Measurements from ENCODE around the gene LYPD5.
"Not testable (repeated sequence)": the region's sequence is repeated elsewhere in the genome, so short reads cannot be mapped to it uniquely, and the experiment has no call there.

The LYPD5 gene

DNA sequence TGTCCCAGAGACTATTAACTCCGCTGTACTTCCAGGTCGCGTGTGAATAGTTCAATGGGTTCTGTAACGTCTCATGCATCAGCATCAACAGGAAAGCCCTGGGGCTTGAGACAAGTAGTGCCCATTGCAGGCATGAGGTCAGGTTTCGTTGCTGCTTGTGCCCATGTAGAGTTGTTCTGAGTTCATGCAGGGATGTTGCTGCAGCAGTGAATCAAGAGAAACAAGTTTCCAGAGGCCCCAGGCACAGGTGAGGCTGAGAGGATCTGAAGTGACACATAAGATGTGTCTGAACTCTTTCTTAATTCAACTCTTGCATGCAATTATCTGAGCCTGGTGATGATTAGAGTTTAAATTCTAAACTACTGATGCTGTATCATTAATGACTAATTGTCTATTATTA is 16.3 kb upstream of the LYPD5 start:
- no peak overlapping the region for H3K4me3 ChIP-seq (ENCODE audit: low read depth, low read length)
- peaks cover 8% of the 10 kb centered on the region for H3K27me3 ChIP-seq (ENCODE audit: control insufficient read depth, insufficient read depth, low read length)
- H3K36me3 ChIP-seq (ENCODE audit: control insufficient read depth, insufficient read depth, low read length): no peaks in the 10 kb centered on the region
- no peaks in the 10 kb centered on the region for H3K9me3 ChIP-seq (ENCODE audit: control insufficient read depth, insufficient read depth, low read length)
- no peaks in the 10 kb centered on the region for H3K4me1 ChIP-seq (ENCODE audit: control insufficient read depth, insufficient read depth, low read length)
- H3K9ac ChIP-seq (ENCODE audit: low read depth, low read length): no peak overlapping the region

DNA sequence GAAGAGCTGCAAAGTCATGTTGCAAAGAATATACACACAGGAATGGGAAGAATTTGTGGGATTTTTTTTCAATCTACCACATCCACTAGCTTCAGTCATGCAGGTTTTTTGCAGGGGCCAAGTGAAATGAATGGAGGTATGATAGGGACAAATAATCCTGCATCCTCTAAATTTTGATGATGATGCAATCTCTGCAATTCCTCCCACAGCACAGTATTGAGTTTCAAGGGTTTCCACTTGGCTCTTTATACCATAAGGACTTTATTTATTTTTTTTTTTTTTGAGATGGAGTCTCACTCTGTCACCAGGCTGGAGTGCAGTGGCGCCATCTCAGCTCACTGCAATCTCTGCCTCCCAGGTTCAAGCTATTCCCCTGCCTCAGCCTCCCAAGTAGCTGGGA is 15.2 kb upstream of the LYPD5 start:
- not testable (repeated sequence) for H3K9ac ChIP-seq (ENCODE audit: low read depth, low read length); H3K9me3 ChIP-seq (ENCODE audit: control insufficient read depth, insufficient read depth, low read length); H3K4me3 ChIP-seq (ENCODE audit: low read depth, low read length); H3K27me3 ChIP-seq (ENCODE audit: control insufficient read depth, insufficient read depth, low read length); H3K36me3 ChIP-seq (ENCODE audit: control insufficient read depth, insufficient read depth, low read length); H3K4me1 ChIP-seq (ENCODE audit: control insufficient read depth, insufficient read depth, low read length)

DNA sequence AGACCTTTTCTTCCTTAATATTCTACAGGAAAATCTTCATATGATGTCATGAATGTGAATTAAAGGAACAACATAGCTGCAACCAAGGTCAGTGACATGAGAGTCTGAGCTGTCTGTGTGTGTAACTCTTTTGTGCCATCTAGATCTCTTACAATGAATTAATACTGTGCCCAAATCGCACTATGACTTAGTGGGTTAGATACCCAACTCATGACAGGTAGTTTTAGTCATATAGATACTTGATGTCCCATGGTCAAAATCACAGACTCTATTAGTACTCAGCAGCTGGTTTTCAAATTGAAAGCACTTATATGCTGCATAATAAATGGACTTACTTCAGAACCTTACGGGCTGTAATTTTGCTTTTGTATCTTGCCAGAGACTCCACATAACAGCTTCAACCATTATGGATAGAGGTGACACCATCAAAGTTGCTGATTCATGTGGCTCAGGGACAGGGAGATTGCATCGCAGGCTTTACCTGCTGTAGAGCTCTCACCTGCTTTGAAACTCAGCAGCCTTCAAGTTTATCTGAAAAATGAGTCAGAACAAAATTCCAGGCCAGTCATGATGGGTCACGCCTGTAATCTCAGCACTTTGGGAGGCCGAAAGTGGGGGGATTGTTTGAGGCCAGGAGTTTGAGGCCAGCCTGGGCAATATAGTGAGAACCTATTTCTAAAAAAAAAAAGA is 12.6 kb upstream of the LYPD5 start:
- H3K4me3 ChIP-seq (ENCODE audit: low read depth, low read length): no peak overlapping the region
- no peak overlapping the region for H3K9ac ChIP-seq (ENCODE audit: low read depth, low read length)
- H3K9me3 ChIP-seq (ENCODE audit: control insufficient read depth, insufficient read depth, low read length): no peaks in the 10 kb centered on the region
- no peaks in the 10 kb centered on the region for H3K36me3 ChIP-seq (ENCODE audit: control insufficient read depth, insufficient read depth, low read length)
- H3K4me1 ChIP-seq (ENCODE audit: control insufficient read depth, insufficient read depth, low read length): no peaks in the 10 kb centered on the region
- peaks cover 1% of the 10 kb centered on the region for H3K27me3 ChIP-seq (ENCODE audit: control insufficient read depth, insufficient read depth, low read length)

DNA sequence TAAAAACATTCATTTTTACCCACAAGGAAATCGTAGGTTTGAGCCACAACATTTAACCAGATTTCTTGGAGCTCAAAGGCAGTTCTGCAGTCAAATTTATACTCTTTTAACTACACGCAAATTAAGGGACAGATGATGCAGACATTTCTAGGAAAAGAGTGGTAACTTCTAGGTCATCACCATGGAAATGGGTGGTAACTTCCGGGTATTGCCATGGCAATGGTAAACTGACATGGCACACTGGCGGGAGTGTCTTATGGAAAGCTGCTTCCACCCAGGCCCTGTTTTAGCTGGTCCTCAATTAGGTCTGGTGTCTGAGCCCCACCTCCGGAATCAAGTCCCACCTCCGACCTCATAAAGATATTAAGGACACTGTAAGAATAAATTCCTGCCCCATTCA is 10.4 kb upstream of the LYPD5 start:
- Histone ChIP-seq H3K4me1 (ENCODE audit: control insufficient read depth, insufficient read depth, low read length) (no peaks in the 10 kb centered on the region), H3K4me3 (ENCODE audit: low read depth, low read length) (no peak overlapping the region), H3K9me3 (ENCODE audit: control insufficient read depth, insufficient read depth, low read length) (no peaks in the 10 kb centered on the region), H3K27me3 (ENCODE audit: control insufficient read depth, insufficient read depth, low read length) (no peaks in the 10 kb centered on the region), H3K36me3 (ENCODE audit: control insufficient read depth, insufficient read depth, low read length) (no peaks in the 10 kb centered on the region), H3K9ac (ENCODE audit: low read depth, low read length) (no peak overlapping the region)

DNA sequence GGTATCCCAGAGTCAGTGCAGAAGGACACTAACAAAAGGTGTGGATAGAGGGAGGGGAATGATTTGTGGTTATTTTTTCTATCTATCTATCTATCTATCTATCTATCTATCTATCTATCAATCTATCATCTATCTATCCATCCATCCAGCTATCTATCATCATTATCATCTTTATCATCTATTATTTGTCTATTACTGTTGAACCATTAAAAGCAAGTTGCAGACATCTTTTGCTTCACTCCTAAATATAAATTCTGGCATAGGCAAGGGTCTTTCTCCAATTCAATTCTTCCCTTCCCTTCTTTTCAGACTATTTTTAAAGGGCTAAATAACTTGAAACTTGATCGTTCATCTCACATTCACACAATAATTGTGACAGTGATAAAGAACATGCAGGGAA is 10.0 kb upstream of the LYPD5 start:
- Histone ChIP-seq H3K4me3 (ENCODE audit: low read depth, low read length) (no peak overlapping the region), H3K36me3 (ENCODE audit: control insufficient read depth, insufficient read depth, low read length) (no peaks in the 10 kb centered on the region), H3K27me3 (ENCODE audit: control insufficient read depth, insufficient read depth, low read length) (no peaks in the 10 kb centered on the region), H3K9ac (ENCODE audit: low read depth, low read length) (no peak overlapping the region), H3K4me1 (ENCODE audit: control insufficient read depth, insufficient read depth, low read length) (no peaks in the 10 kb centered on the region), H3K9me3 (ENCODE audit: control insufficient read depth, insufficient read depth, low read length) (no peaks in the 10 kb centered on the region)

DNA sequence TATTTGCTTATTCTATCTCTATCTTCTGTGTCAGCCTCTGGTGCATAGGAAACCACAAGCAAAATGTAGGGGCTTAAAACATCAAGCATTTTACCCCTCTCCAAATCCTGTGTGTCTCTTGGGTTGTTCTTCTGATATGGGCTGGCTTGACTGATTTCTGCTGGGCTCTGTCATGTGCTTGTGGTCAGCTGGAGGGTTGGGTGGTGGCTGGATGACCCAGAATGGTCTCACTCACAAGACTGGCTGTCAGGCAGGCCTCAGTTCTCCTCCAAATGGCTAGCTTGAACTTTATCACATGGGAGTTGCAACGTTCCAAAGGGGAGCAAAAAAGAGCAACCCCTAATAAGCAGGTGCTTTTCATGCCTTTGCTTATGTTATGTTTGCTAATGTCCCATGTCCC is 9.6 kb upstream of the LYPD5 start:
- Histone ChIP-seq H3K27me3 (ENCODE audit: control insufficient read depth, insufficient read depth, low read length) (no peaks in the 10 kb centered on the region), H3K4me3 (ENCODE audit: low read depth, low read length) (no peak overlapping the region), H3K9me3 (ENCODE audit: control insufficient read depth, insufficient read depth, low read length) (no peaks in the 10 kb centered on the region), H3K36me3 (ENCODE audit: control insufficient read depth, insufficient read depth, low read length) (no peaks in the 10 kb centered on the region), H3K4me1 (ENCODE audit: control insufficient read depth, insufficient read depth, low read length) (no peaks in the 10 kb centered on the region), H3K9ac (ENCODE audit: low read depth, low read length) (no peak overlapping the region)

DNA sequence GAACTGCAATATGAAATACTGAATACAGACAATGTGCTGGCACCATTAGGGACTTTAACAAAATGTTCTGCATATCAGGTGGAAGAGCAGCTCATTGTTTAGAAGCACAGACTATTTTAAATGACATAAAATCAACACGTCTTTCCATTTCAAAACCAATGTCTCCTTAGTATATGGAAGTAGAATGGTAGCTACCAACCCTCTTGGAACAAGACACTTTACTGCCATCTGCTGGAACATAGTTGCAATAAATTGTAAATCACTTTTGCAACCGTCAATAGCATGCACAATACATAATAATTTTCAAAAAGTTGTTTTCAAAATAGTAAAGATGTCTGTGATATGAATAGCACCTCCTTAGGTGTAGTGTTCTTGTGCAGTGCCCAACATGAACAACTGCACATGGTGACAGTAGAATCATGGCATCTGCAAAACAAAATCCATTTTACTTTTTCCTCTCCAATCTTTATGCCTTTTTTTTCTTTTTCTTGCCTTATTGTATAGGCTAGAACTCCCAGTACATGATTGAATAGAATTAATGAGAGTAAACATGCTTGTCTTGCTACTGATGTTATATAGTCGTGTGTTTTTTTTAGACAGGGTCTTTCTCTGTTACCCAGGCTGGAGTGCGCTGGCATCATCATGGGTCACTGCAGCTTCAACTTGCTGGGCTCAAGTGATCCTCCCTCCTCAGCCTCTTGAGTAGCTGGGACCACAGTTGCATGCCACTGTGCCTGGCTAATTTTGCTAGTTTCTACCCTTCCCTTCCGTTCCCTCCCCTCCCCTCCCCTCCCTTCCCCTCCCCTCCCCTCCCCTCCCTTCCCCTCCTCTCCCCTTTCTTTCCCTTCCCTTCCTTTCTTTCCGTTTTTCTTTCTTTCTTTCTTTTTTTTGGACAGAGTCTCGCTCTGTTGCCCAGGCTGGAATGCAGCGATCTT is 7.8 kb upstream of the LYPD5 start:
- Histone ChIP-seq H3K9me3 (ENCODE audit: control insufficient read depth, insufficient read depth, low read length) (no peaks in the 10 kb centered on the region), H3K9ac (ENCODE audit: low read depth, low read length) (no peak overlapping the region), H3K4me3 (ENCODE audit: low read depth, low read length) (no peak overlapping the region), H3K27me3 (ENCODE audit: control insufficient read depth, insufficient read depth, low read length) (no peaks in the 10 kb centered on the region), H3K36me3 (ENCODE audit: control insufficient read depth, insufficient read depth, low read length) (no peaks in the 10 kb centered on the region), H3K4me1 (ENCODE audit: control insufficient read depth, insufficient read depth, low read length) (no peaks in the 10 kb centered on the region)

DNA sequence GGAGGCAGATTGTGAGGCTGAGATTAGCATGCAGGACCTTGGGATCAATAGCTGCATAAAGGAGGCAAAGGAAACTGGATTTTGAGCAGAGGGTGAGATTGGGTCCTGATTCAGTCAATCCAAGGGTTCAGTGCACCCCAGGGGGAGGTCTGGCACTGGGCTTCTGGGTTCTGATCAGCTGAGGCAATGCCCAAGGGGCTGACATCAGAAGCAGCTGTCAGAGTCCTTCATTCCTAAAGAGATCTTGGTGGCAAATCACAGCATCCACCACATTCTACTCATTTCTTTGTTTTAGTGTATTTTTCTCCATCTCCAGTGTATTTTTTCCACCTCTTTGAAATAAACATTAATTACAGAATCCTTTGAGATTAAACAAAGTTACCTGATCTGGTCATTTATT is 5.4 kb upstream of the LYPD5 start:
- no peaks in the 10 kb centered on the region for H3K27me3 ChIP-seq (ENCODE audit: control insufficient read depth, insufficient read depth, low read length)
- no peaks in the 10 kb centered on the region for H3K9me3 ChIP-seq (ENCODE audit: control insufficient read depth, insufficient read depth, low read length)
- H3K4me3 ChIP-seq (ENCODE audit: low read depth, low read length): no peak overlapping the region
- H3K4me1 ChIP-seq (ENCODE audit: control insufficient read depth, insufficient read depth, low read length): no peaks in the 10 kb centered on the region
- H3K36me3 ChIP-seq (ENCODE audit: control insufficient read depth, insufficient read depth, low read length): no peaks in the 10 kb centered on the region
- H3K9ac ChIP-seq (ENCODE audit: low read depth, low read length): no peak overlapping the region

DNA sequence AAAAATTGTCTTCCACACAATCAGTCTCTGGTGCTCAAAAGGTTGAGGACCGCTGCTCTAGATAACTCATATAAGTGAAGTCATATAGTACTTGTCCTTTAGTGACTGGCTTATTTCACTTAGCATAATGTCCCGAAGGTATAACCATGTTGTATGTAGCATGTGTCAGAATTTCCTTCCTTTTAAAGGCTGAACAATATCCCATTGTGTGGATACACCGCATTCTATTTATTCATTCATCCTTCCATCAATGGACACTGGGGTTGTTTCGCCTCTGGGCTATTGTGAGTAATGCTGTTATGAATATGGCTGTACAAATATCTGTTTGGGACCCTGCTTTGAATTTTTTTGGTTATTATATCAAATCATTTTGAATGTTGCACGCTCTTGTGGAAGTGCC is 4.6 kb upstream of the LYPD5 start:
- no peak overlapping the region for H3K9ac ChIP-seq (ENCODE audit: low read depth, low read length)

DNA sequence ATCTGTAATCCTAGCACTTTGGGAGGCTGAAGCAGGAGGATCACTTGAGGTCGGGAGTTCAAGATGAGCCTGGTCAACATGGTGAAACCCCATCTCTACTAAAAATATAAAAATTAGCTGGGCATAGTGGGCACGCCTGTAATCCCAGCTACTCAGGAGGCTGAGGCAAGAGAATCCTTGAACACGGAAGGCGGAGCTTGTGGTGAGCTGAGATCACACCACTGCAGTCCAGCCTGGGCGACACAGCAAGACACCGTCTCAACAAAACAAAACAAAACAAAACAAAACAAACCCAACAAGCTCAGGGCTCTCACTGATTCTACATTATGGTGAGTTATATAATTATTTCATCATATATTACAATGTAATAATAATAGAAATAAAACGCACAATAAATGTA is 4.2 kb upstream of the LYPD5 start:
- H3K9me3 ChIP-seq (ENCODE audit: control insufficient read depth, insufficient read depth, low read length); H3K4me3 ChIP-seq (ENCODE audit: low read depth, low read length); H3K27me3 ChIP-seq (ENCODE audit: control insufficient read depth, insufficient read depth, low read length); H3K4me1 ChIP-seq (ENCODE audit: control insufficient read depth, insufficient read depth, low read length); H3K9ac ChIP-seq (ENCODE audit: low read depth, low read length); H3K36me3 ChIP-seq (ENCODE audit: control insufficient read depth, insufficient read depth, low read length): not testable (repeated sequence)

More for the DNA sequence above, 4.6 kb upstream of the LYPD5 start:
- H3K4me1 ChIP-seq (ENCODE audit: control insufficient read depth, insufficient read depth, low read length): no peaks in the 10 kb centered on the region
- no peaks in the 10 kb centered on the region for H3K36me3 ChIP-seq (ENCODE audit: control insufficient read depth, insufficient read depth, low read length)
- H3K9me3 ChIP-seq (ENCODE audit: control insufficient read depth, insufficient read depth, low read length): no peaks in the 10 kb centered on the region
- no peak overlapping the region for H3K4me3 ChIP-seq (ENCODE audit: low read depth, low read length)
- no peaks in the 10 kb centered on the region for H3K27me3 ChIP-seq (ENCODE audit: control insufficient read depth, insufficient read depth, low read length)

DNA sequence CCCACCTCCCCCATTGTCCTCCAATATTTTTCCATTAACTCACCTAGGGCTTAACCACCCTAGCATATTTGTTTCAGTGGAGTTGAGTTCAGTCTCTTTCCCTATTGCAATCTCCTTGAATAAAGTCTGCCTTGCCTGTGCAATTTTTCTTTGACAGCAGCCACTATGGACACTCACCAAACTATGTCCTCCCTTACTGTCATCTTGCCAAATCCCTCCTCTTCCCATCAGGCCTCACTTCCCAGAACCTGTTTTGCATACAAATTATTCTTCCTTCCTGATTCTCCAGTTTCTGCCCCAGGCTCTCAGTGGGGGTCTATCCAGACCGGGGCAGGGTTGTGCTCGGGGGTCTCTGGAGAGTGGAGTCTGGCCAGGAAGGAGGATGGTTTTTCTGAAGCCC is 2.2 kb upstream of the LYPD5 start:
- no peaks in the 10 kb centered on the region for H3K36me3 ChIP-seq (ENCODE audit: control insufficient read depth, insufficient read depth, low read length)
- no peak overlapping the region for H3K9ac ChIP-seq (ENCODE audit: low read depth, low read length)
- H3K9me3 ChIP-seq (ENCODE audit: control insufficient read depth, insufficient read depth, low read length): no peaks in the 10 kb centered on the region
- H3K4me1 ChIP-seq (ENCODE audit: control insufficient read depth, insufficient read depth, low read length): no peaks in the 10 kb centered on the region
- no peak overlapping the region for H3K4me3 ChIP-seq (ENCODE audit: low read depth, low read length)
- H3K27me3 ChIP-seq (ENCODE audit: control insufficient read depth, insufficient read depth, low read length): peaks cover 11% of the 10 kb centered on the region

DNA sequence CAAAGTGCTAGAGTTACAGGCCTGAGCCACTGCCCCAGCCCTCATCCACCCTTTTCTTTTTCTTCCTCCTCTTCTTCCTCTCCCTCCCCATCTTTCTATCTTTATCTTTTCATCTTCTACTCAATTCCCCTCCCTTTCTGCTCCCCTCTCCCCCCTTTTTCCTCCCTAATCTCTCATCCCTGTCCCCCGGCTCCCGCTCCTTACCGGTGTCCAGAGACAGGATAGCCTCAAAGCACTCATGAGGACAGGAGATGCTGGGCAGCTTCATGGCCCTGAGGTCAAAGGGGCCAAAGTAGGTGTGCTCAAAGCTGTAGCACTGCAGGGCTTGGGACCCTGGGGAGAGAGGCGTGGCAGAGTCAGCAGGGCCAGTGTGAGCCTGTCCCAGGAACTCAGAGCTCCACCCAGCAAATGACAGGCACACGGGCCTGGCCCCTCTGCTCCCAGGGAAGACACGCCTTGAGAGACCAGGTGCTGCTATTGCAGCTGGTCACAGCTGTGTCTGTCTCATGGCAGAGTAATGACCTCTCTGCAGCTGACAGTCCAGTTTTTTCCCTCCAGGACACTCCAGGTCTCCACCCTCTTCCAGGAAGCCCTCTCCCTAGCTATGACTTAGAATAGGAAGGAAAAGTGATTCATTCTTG is 2.6 kb downstream of the LYPD5 start:
- H3K36me3 ChIP-seq (ENCODE audit: control insufficient read depth, insufficient read depth, low read length): no peaks in the 10 kb centered on the region
- no peaks in the 10 kb centered on the region for H3K9me3 ChIP-seq (ENCODE audit: control insufficient read depth, insufficient read depth, low read length)
- H3K4me1 ChIP-seq (ENCODE audit: control insufficient read depth, insufficient read depth, low read length): no peaks in the 10 kb centered on the region
- H3K27me3 ChIP-seq (ENCODE audit: control insufficient read depth, insufficient read depth, low read length): peaks cover 50% of the 10 kb centered on the region
- peak overlapping the region; percentile 90 for H3K4me3 ChIP-seq (ENCODE audit: low read depth, low read length)
- H3K9ac ChIP-seq (ENCODE audit: low read depth, low read length): no peak overlapping the region
